ENCODE data around the gene CFAP46.
"Not testable (repeated sequence)": the region's sequence is repeated elsewhere in the genome, so short reads cannot be mapped to it uniquely, and the experiment has no call there.

The CFAP46 gene

DNA sequence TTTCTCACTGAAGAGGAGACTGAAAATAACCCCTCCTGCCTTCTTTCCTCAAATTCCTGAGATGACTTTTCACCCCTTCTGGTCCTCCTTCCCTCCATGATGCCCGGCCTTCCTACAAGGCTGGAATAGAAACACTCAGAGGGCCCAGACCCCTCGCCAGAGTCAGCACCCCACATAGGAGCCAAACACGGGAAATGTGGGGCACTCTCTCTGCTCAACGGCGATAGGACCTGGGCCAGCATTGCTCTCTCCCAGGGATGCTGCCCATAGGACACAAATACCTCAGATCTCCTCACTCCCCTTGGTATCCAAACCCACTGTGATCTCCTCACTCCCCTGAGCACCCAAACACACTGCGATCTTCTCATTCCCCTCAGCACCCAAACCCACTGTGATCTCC, 7.4 kb downstream of the CFAP46 start (continued):
- TF ChIP-seq PATZ1 (CRISPR knock-in tag; IDR thresholded peaks at IDR 0.05; ENCODE audit: borderline replicate concordance) (no peak), CSDC2 (CRISPR knock-in tag; IDR thresholded peaks at IDR 0.05) (no peak), PPARA (CRISPR knock-in tag; IDR thresholded peaks at IDR 0.05; ENCODE audit: borderline replicate concordance) (no peak), GLIS3 (CRISPR knock-in tag; IDR thresholded peaks at IDR 0.05) (no peak)

GRCh38 chr10:132933308-132934042, 8.9 kb downstream of the CFAP46 start:
- no peak for ATAC-seq
- no peak for TF ChIP-seq PPARA (CRISPR knock-in tag; IDR thresholded peaks at IDR 0.05; ENCODE audit: borderline replicate concordance)

DNA sequence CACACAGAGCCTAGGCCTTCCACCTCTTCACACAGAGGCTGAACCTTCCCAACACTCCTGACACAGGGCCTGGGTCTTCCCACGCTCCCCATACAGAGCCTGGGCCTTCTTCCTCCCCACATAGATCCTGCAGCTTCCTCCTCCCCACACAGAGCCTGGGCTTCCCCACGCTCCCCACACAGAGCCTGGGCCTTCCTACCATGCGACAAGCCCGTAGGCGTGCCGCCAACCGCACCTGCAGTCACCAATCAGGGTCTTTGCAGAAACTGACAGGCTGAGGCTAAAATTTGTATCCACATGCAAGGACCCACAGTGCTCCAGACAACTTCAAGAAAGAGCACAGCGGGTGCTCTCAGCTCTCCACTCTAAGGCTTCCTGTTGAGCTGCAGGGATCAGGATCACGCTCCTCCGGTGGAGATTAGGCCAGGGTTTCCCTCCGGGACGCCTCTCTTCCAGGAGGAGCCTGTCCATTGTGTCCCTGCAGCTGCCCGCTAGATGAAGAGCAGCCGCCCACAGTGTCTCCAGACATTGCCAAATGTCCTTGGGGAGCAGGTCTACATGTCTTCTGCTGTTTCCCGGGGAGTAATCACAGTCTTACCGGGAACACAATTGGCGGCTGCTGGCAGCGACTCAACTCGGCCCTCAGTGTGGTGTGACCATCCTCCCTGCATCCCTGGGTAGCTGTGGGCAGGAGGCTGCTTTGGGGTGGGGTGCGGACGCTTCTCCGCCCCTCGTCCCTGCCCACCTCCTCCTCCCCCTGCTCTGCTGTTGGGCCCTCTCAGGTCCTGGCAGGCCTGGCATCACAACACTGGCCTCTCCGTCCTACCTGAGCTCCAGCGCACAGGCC, 9.7 kb downstream of the CFAP46 start:
- TF ChIP-seq ARNTL (CRISPR knock-in tag; IDR thresholded peaks at IDR 0.05; ENCODE audit: borderline replicate concordance, low read depth) = no peak
- TF ChIP-seq TCF4 (CRISPR knock-in tag; IDR thresholded peaks at IDR 0.05; ENCODE audit: borderline replicate concordance) = no peak
- no peak for TF ChIP-seq ZNF70 (CRISPR knock-in tag; IDR thresholded peaks at IDR 0.05)
- no peak for TF ChIP-seq GLIS3 (CRISPR knock-in tag; IDR thresholded peaks at IDR 0.05)
- TF ChIP-seq OSR1 (CRISPR knock-in tag; IDR thresholded peaks at IDR 0.05) = no peak
- TF ChIP-seq PATZ1 (CRISPR knock-in tag; IDR thresholded peaks at IDR 0.05; ENCODE audit: borderline replicate concordance) = no peak
- no peak for TF ChIP-seq TSHZ2 (CRISPR knock-in tag; IDR thresholded peaks at IDR 0.05)
- TF ChIP-seq RARB (CRISPR knock-in tag; IDR thresholded peaks at IDR 0.05) = no peak
- TF ChIP-seq ZFP30 (CRISPR knock-in tag; IDR thresholded peaks at IDR 0.05) = no peak
- TF ChIP-seq CSDC2 (CRISPR knock-in tag; IDR thresholded peaks at IDR 0.05) = no peak
- no peak for TF ChIP-seq ZNF8 (CRISPR knock-in tag; IDR thresholded peaks at IDR 0.05)
- no peak for TF ChIP-seq ISL1 (CRISPR knock-in tag; IDR thresholded peaks at IDR 0.05)
- no peak for TF ChIP-seq POU6F1 (CRISPR knock-in tag; IDR thresholded peaks at IDR 0.05; ENCODE audit: borderline replicate concordance, low read depth)
- no peak for TF ChIP-seq ZFP3 (CRISPR knock-in tag; IDR thresholded peaks at IDR 0.05)
- no peak for TF ChIP-seq BACH2 (CRISPR knock-in tag; IDR thresholded peaks at IDR 0.05; ENCODE audit: borderline replicate concordance)
- TF ChIP-seq ZC3H10 (CRISPR knock-in tag; IDR thresholded peaks at IDR 0.05) = no peak
- ATAC-seq = no peak

GRCh38 chr10:132931258-132932250, 10.8 kb downstream of the CFAP46 start:
- not testable (repeated sequence) for ATAC-seq

- ATAC-seq = not testable (repeated sequence)
Observed at GRCh38 chr10:132930701-132931100, 11.7 kb downstream of the CFAP46 start.

Measured in SK-N-SH treated with all-trans-retinoic acid at 6 μM for 48 hours (cell line).